GM23338 (cell line): ENCODE measurements around the gene NIPA2. TPM values are rescaled to one million over a fixed set of nuclear protein-coding genes. Genes with fewer than 3 reads are reported as not detected.

Experiments
- ATAC-seq: fragments of 200-7000 bp; cut with Tn5 transposase; 3 replicates; pipeline ENCODE4 v1.9.1; 2020
- DNase-seq: peaks from one replicate; pipeline ENCODE4 v3.0.0-alpha.2; 2015; ENCODE audit warnings: low spot score
- H2AFZ ChIP-seq: fragments of 200-600 bp; sonication (generic); 2 replicates; pipeline ENCODE4 v1.8.0; 2016; ENCODE audit warnings: antibody characterized with exemption, mild to moderate bottlenecking, moderate library complexity
- H3F3A ChIP-seq: fragments of 200-600 bp; sonication (generic); replicated peaks from 2 replicates; pipeline ENCODE4 v1.8.0; 2017; ENCODE audit warnings: antibody characterized with exemption, mixed run types, low read depth
- H3K27ac ChIP-seq: fragments of 200-600 bp; sonication (generic); 2 replicates; pipeline ENCODE4 v1.6.1; 2016; ENCODE audit warnings: low read depth
- H3K27me3 ChIP-seq: fragments of 200-600 bp; sonication (generic); 2 replicates; pipeline ENCODE4 v1.8.0; 2016; ENCODE audit warnings: mild to moderate bottlenecking, mixed run types, moderate library complexity; ENCODE audit not compliant: insufficient read depth
- H3K36me3 ChIP-seq: fragments of 200-600 bp; sonication (generic); 2 replicates; pipeline ENCODE4 v1.8.0; 2016; ENCODE audit warnings: mild to moderate bottlenecking; ENCODE audit not compliant: insufficient read depth
- H3K4me1 ChIP-seq: fragments of 200-600 bp; sonication (generic); 2 replicates; pipeline ENCODE4 v1.8.0; 2016; ENCODE audit warnings: mild to moderate bottlenecking, moderate library complexity; ENCODE audit not compliant: insufficient read depth
- H3K4me2 ChIP-seq: fragments of 200-600 bp; sonication (generic); 2 replicates; pipeline ENCODE4 v1.7.1; 2017; ENCODE audit warnings: mixed run types
- H3K4me3 ChIP-seq: fragments of 200-600 bp; sonication (generic); 2 replicates; pipeline ENCODE4 v1.6.1; 2016; ENCODE audit warnings: mixed run types
- H3K79me2 ChIP-seq: fragments of 200-600 bp; sonication (generic); replicated peaks from 2 replicates; pipeline ENCODE4 v1.8.0; 2017; ENCODE audit warnings: mild to moderate bottlenecking; ENCODE audit not compliant: insufficient read depth
- H3K9me2 ChIP-seq: fragments of 200-600 bp; sonication (generic); 2 replicates; pipeline ENCODE4 v1.8.0; 2017; ENCODE audit not compliant: insufficient read depth
- H4K20me1 ChIP-seq: fragments of 200-600 bp; sonication (generic); replicated peaks from 2 replicates; pipeline ENCODE4 v1.8.0; 2017; ENCODE audit warnings: mild to moderate bottlenecking; ENCODE audit not compliant: insufficient read depth
- H3K27ac Mint-ChIP-seq: 2 replicates; pipeline ENCODE4 v1.8.0; 2020; ENCODE audit warnings: inconsistent platforms, mild to moderate bottlenecking, moderate library complexity, mixed read lengths
- H3K27me3 Mint-ChIP-seq: 3 replicates; pipeline ENCODE4 v1.8.0; 2022; ENCODE audit warnings: low read depth, mild to moderate bottlenecking, moderate library complexity, mixed read lengths, inconsistent platforms; ENCODE audit not compliant: insufficient read depth, poor library complexity
- H3K36me3 Mint-ChIP-seq: 3 replicates; pipeline ENCODE4 v1.8.0; 2021; ENCODE audit warnings: low read depth, mild to moderate bottlenecking, inconsistent platforms, moderate library complexity, mixed read lengths
- H3K4me1 Mint-ChIP-seq: 3 replicates; pipeline ENCODE4 v1.8.0; 2020; ENCODE audit warnings: mild to moderate bottlenecking, inconsistent platforms, mixed read lengths
- H3K4me3 Mint-ChIP-seq: 3 replicates; pipeline ENCODE4 v1.8.0; 2021; ENCODE audit warnings: moderate library complexity, mild to moderate bottlenecking, inconsistent platforms, mixed read lengths
- H3K9me3 Mint-ChIP-seq: 3 replicates; pipeline ENCODE4 v1.8.0; 2020; ENCODE audit warnings: moderate library complexity, mild to moderate bottlenecking, inconsistent platforms, mixed read lengths
- CREB1 ChIP-seq: fragments of 250-450 bp; sonication (Bioruptor Pico); IDR thresholded peaks from 2 replicates; pipeline ENCODE4 v1.5.0; 2020; ENCODE audit warnings: low read depth, mild to moderate bottlenecking, moderate library complexity
- CTCF ChIP-seq, 2 experiments: fragments of 200-600 bp in 1 of 2; sonication (generic) in 1 of 2; conservative IDR thresholded peaks; 2 replicates each; pipeline versions ENCODE4 v1.5.1 to v1.6.1; 2016 to 2017; ENCODE audit warnings: antibody characterized with exemption in 2 of 2, low read depth in 2 of 2, mild to moderate bottlenecking in 2 of 2, moderate library complexity in 1 of 2
- ETS1 ChIP-seq: IDR thresholded peaks from 2 replicates; pipeline ENCODE4 v1.6.1; 2016; ENCODE audit warnings: antibody characterized with exemption
- EZH2 ChIP-seq: fragments of 200-600 bp; sonication (generic); IDR thresholded peaks from one replicate; pipeline ENCODE4 v1.8.0; 2017; ENCODE audit warnings: antibody characterized with exemption, mild to moderate bottlenecking, low read depth; ENCODE audit not compliant: unreplicated experiment
- EZH2phosphoT487 ChIP-seq: fragments of 200-600 bp; sonication (generic); IDR thresholded peaks from one replicate; pipeline ENCODE4 v1.8.1; 2018; ENCODE audit warnings: antibody characterized with exemption; ENCODE audit not compliant: unreplicated experiment
- JUNB ChIP-seq: IDR thresholded peaks from one replicate; pipeline ENCODE4 v1.6.1; 2016; ENCODE audit warnings: antibody characterized with exemption; ENCODE audit not compliant: unreplicated experiment
- NANOG ChIP-seq: IDR thresholded peaks from 2 replicates; pipeline ENCODE4 v1.6.1; 2016; ENCODE audit warnings: antibody characterized with exemption, borderline replicate concordance
- POLR2AphosphoS5 ChIP-seq: IDR thresholded peaks from 2 replicates; pipeline ENCODE4 v1.6.1; 2016; ENCODE audit warnings: antibody characterized with exemption, low read depth
- REST ChIP-seq: IDR thresholded peaks from one replicate; pipeline ENCODE4 v1.6.1; 2018; ENCODE audit warnings: antibody characterized with exemption; ENCODE audit not compliant: unreplicated experiment
- STAT1 ChIP-seq: IDR thresholded peaks from one replicate; pipeline ENCODE4 v1.6.1; 2016; ENCODE audit warnings: antibody characterized with exemption; ENCODE audit not compliant: unreplicated experiment
- ZNF114 ChIP-seq: fragments of 250-450 bp; sonication (Bioruptor Pico); IDR thresholded peaks from 2 replicates; pipeline ENCODE4 v1.5.0; 2020; ENCODE audit warnings: mild to moderate bottlenecking, moderate library complexity
- ZNF331 ChIP-seq: fragments of 250-450 bp; sonication (Bioruptor Pico); IDR thresholded peaks from 2 replicates; pipeline ENCODE4 v1.5.0; 2020; ENCODE audit warnings: low read depth, mild to moderate bottlenecking, moderate library complexity
- ZNF462 ChIP-seq: fragments of 250-450 bp; sonication (Bioruptor Pico); IDR thresholded peaks from 2 replicates; pipeline ENCODE4 v1.5.0; 2020; ENCODE audit warnings: mild to moderate bottlenecking, moderate library complexity
- polyA plus RNA-seq: library from polyadenylated mRNA; unstranded; fragments of >200 nt; fragmentation: Nextera tagmentation; extraction: Ambion mirVana; gene quantifications from 2 replicates; pipeline ENCODE4 v1.2.1, GENCODE V29; 2016
- total RNA-seq: library from RNA; depleted of rRNA; stranded (reverse); fragments of >200 nt; shearing (Covaris generic); gene quantifications from 2 replicates; pipeline ENCODE4 v1.2.3, GENCODE V29; 2014

Gene NIPA2
- total and polyA plus RNA-seq, 2 experiments from 2014 or later: 35.0 to 105 TPM

GRCh38 chr15:22917556-22917955 lies 79.1 kb downstream of the NIPA2 start:
- Mint-ChIP-seq H3K4me1 (peaks cover 3% of the 10 kb centered on the region), H3K27me3 (peaks cover 5% of the 10 kb centered on the region), H3K9me3 (no peaks in the 10 kb centered on the region), H3K36me3 (peaks cover 19% of the 10 kb centered on the region), H3K4me3 (no peak overlapping the region), H3K27ac (no peak overlapping the region)
- H3K79me2 ChIP-seq: no peaks in the 10 kb centered on the region
- H3K4me1 ChIP-seq: no peaks in the 10 kb centered on the region
- no peak overlapping the region for H3K4me2 ChIP-seq
- H3K27ac ChIP-seq: no peak overlapping the region
- H3F3A ChIP-seq: no peaks in the 10 kb centered on the region
- ATAC-seq (no peak), DNase-seq (no peak)
- H3K9me2 ChIP-seq: no peaks in the 10 kb centered on the region
- no peak overlapping the region for H2AFZ ChIP-seq
- no peak overlapping the region for H3K4me3 ChIP-seq
- no peaks in the 10 kb centered on the region; the same call in 1 of the 2 replicates for H4K20me1 ChIP-seq
- no peaks in the 10 kb centered on the region for H3K36me3 ChIP-seq
- H3K27me3 ChIP-seq: no peaks in the 10 kb centered on the region
- TF ChIP-seq CREB1: no peak
- no peak for TF ChIP-seq POLR2AphosphoS5
- no peak for TF ChIP-seq REST
- no peak for TF ChIP-seq ZNF331 (CRISPR knock-in tag)
- TF ChIP-seq ZNF462 (CRISPR knock-in tag): no peak
- no peak for TF ChIP-seq EZH2phosphoT487
- TF ChIP-seq STAT1: no peak
- TF ChIP-seq NANOG: no peak
- TF ChIP-seq ETS1: no peak
- TF ChIP-seq CTCF (conservative IDR thresholded peaks at IDR 0.05; ENCODE audit: low read depth in 2 of 2): no peak
- TF ChIP-seq EZH2: no peak
- no peak for TF ChIP-seq ZNF114 (CRISPR knock-in tag)
- TF ChIP-seq JUNB: no peak
